ENCODE measurements around the gene NFATC1. TPM values are rescaled to one million over a fixed set of nuclear protein-coding genes. Genes with fewer than 3 reads are reported as not detected.
A peak's percentile ranks its signal among the peaks of the same experiment; 100 is the strongest.

Gene NFATC1
- total and polyA plus RNA-seq, 8 donors: 3.4 to 7.9 (median 4.4) TPM

DNA sequence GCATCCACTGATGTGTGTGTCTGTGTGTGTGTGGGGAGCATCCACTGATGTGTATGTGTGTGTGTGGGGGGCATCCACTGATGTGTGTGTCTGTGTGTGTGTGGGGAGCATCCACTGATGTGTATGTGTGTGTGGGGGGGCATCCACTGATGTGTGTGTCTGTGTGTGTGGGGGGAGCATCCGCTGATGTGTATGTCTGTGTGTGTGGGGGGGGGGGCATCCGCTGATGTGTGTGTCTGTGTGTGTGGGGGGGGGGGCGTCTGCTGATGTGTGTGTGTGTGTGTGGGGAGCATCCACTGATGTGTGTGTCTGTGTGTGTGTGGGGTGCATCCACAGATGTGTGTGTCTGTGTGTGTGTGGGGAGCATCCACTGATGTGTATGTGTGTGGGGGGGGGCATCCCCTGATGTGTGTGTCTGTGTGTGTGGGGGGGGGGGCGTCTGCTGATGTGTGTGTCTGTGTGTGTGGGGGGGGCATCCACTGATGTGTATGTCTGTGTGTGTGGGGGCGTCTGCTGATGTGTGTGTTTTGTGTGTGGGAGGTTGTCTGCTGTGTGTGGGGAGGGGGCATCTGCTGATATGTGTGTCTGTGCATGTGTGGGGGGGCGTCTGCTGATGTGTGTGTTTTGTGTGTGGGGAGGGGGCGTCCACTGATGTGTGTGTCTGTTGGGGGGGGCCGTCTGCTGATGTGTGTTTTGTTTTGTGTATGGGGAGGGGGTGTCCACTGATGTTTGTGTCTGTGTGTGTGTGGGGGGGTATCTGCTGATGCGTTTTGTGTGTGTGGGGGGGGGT, 125.9 kb downstream of the NFATC1 start:
- TF ChIP-seq, protein P1, sequence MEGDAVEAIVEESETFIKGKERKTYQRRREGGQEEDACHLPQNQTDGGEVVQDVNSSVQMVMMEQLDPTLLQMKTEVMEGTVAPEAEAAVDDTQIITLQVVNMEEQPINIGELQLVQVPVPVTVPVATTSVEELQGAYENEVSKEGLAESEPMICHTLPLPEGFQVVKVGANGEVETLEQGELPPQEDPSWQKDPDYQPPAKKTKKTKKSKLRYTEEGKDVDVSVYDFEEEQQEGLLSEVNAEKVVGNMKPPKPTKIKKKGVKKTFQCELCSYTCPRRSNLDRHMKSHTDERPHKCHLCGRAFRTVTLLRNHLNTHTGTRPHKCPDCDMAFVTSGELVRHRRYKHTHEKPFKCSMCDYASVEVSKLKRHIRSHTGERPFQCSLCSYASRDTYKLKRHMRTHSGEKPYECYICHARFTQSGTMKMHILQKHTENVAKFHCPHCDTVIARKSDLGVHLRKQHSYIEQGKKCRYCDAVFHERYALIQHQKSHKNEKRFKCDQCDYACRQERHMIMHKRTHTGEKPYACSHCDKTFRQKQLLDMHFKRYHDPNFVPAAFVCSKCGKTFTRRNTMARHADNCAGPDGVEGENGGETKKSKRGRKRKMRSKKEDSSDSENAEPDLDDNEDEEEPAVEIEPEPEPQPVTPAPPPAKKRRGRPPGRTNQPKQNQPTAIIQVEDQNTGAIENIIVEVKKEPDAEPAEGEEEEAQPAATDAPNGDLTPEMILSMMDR (IDR thresholded peaks at IDR 0.05): no peak
- H3K9me3 ChIP-seq: no peaks in the 10 kb centered on the region
- H3K4me1 ChIP-seq: no peaks in the 10 kb centered on the region
- no peak for ATAC-seq
- H3K27ac ChIP-seq: no peak overlapping the region
- intact Hi-C loops (cut with DNase I): no loop called here
- H3K36me3 ChIP-seq: no peaks in the 10 kb centered on the region
- WGBS, 2 donors: 46 to 54% methylated on average over 8 to 9 of the region's 9 CpGs
- no peak overlapping the region for H3K4me3 ChIP-seq
- FAIRE-seq: no peak
- no peaks in the 10 kb centered on the region for H3K27me3 ChIP-seq
- peak in 2 of 6 donors; percentile 2 to 25 for DNase-seq

DNA sequence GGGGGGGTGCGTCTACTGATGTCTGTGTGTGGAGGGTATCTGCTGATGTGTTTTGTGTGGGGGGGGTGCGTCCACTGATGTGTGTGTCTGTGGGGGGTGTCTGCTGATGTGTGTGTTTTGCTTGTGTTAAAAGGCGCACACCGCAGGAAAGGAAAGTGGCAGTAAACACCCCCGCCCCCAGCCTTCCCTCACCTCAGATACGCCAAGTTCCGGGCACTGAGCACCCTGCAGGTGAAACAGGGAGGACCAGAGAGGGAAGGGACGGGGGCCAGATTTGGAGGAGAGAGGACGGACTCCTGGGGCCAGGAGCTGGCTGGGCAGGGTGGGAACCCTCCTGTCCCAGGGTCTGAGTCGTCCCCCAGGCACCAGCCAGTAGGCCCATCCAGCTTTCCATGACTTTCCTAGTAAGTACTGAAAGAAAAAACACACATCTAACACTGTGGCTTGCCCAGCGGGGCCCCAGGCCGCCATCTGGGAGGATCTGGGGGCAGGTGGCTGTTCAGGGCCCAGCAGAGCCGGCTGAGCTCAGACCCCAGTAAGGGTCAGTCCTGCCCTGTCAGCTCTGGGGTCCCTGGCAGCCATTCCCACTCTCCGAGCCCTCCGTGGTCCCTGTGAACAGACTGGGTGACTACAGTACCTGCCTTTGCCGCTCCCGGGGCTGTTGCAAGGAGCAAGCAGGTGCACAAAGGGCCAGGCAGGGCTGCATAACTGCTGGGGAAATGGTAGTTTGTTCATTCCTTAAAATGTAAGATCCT, 126.9 kb downstream of the NFATC1 start:
- no peaks in the 10 kb centered on the region for H3K9me3 ChIP-seq
- TF ChIP-seq, protein P1 (IDR thresholded peaks at IDR 0.05): no peak
- no peak overlapping the region for H3K27ac ChIP-seq
- H3K4me3 ChIP-seq: no peak overlapping the region
- no peaks in the 10 kb centered on the region for H3K36me3 ChIP-seq
- ATAC-seq (no peak), DNase-seq (peak in 3 of 6 donors; percentile 4 to 54 (median 51)), FAIRE-seq (no peak)
- no peaks in the 10 kb centered on the region for H3K27me3 ChIP-seq
- WGBS, 2 donors: 89 to 93% methylated on average over 17 of the region's 17 CpGs
- intact Hi-C loops (cut with DNase I): no loop called here
- no peaks in the 10 kb centered on the region for H3K4me1 ChIP-seq

DNA sequence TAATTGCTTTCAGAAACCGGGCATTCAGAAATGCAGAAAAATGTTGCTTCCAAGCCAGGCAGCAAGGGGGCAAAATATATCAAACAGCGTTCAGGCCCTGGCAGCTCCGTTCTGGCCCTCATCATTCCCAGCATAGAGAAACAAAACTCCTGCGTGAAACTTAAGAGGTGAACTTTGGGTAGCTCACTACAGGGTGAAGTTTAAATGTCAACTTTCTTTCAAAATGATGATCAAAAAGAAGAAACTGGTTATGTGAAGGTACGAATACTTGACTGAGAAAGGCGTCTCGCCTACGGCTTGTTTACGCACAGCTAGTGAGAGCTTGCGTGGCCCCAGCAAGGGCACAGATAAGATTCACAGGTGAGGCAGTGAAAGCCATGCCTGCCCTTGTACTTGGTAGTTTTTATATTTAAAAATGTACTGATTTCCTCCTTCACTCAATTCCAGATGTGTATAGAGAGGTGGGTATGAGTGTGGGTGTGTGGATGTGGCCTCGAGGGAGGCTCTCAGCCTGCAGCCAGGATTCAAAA, 127.5 kb downstream of the NFATC1 start:
- Histone ChIP-seq H3K9me3 (no peaks in the 10 kb centered on the region), H3K27me3 (no peaks in the 10 kb centered on the region), H3K27ac (no peak overlapping the region), H3K4me1 (no peaks in the 10 kb centered on the region), H3K4me3 (no peak overlapping the region), H3K36me3 (no peaks in the 10 kb centered on the region)
- DNase-seq (peak in 1 of 6 donors; percentile 18), FAIRE-seq (no peak), ATAC-seq (no peak)
- intact Hi-C loops (cut with DNase I): no loop called here
- 88 to 91% methylated on average over 11 of the region's 11 CpGs for WGBS, 2 donors
- TF ChIP-seq, protein P1 (IDR thresholded peaks at IDR 0.05): no peak

DNA sequence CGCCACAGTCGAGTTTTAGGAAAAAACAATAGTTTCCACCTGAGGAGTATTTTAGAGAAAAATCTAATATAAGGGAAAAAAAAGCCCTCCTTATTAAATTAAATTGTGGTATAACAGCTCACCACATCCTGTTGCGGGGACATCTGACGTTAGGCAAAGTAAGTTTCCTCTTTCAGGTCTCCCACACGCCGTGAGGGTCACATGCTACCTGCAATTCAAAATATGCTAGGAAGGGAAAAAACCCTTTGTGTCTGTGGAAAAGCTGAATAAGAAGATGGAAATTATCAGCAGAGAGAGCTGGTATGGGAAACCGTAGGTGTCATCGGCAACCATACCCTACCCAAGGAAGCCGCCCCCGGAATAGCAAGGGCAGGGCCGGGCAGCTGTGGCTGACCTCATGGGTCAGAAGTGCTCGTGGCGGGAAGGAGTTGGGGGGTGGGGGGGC, 128.0 kb downstream of the NFATC1 start:
- FAIRE-seq (no peak), ATAC-seq (peak in 2 of 4 donors; percentile 25 to 33), DNase-seq (peak in 1 of 6 donors; percentile 14)
- intact Hi-C loops (cut with DNase I): no loop called here
- TF ChIP-seq, protein P1 (IDR thresholded peaks at IDR 0.05): no peak
- Histone ChIP-seq H3K9me3 (no peaks in the 10 kb centered on the region), H3K4me1 (no peaks in the 10 kb centered on the region), H3K4me3 (no peak overlapping the region), H3K27me3 (no peaks in the 10 kb centered on the region), H3K27ac (no peak overlapping the region), H3K36me3 (no peaks in the 10 kb centered on the region)
- 82 to 83% methylated on average over 13 of the region's 13 CpGs for WGBS, 2 donors
